ENCODE measurements around the gene PDCD2L.
"Not testable (repeated sequence)": the region's sequence is repeated elsewhere in the genome, so short reads cannot be mapped to it uniquely, and the experiment has no call there.

Gene PDCD2L

GRCh38 chr19:34404109-34404909 lies at the start of gene PDCD2L:
Gene PDCD2L (plus strand): TSS chr19:34404399. CDS start chr19:34404431, 32 bp downstream.
- peak; percentile 55 to 83 for DNase-seq

GRCh38 chr19:34355201-34355600 lies 49.0 kb upstream of the PDCD2L start:
- DNase-seq, result no peak

DNA sequence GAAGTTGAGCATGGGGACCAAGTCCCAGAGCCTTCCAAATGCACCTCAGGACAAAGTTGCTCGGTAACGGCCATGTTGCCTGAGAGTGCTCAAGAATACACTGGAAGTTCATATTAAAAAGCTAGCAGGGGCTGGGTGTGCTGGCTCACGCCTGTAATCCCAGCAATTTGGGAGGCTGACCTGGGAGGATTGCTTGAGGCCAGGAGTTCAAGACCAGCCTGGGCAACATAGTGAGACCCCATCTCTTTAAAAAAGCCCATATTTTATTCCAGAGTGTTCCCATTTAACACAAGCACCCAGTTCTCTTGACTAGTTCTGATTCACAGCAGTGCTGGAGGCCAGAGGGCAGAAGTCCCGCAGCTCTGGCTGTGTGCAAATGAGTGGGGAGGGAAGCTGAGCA lies 47.3 kb upstream of the PDCD2L start:
- DNase-seq, result no peak

GRCh38 chr19:34357431-34357830 lies 46.8 kb upstream of the PDCD2L start:
- DNase-seq, result no peak

DNA sequence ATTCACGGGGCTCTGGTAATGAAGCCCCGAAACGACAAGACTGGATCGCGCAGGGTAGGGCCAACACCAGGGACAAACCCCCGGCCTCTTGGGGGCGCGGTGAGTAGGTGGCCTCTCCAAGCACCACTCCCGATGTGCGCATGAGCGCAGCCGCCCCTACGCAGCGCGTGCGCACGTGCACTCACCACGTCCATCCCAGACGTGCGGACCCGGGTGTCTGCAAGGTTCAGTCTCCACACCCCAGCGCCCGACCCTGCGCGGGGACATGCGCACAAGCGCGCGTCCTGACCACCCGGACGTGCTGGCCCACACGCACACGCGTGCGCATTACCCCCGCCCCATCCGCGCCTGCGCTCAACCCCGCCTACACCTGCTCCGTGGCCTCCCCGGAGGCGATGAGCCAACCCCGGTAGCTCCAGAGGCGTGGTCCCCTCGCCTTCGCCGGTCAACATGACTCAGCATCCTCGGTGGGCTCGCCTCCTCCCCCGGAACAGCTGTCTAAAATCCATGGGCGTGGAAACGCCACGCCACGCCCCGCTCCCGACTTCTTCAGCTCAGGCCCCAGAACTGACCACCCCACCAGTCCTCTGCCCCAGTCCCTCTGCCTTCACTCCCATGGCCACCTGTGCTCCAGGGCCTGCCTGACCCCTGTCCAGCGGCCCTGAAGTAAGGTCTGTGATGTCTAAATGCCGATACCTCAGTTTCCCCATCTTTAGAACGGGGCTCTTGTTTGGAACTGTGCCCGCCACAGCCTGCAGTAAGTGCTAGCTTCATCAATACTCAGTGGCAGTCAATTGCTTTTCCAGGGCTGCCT lies 44.9 kb upstream of the PDCD2L start:
- DNase-seq, result peak; percentile 83 to 89

- no peak for DNase-seq
Observed at GRCh38 chr19:34359954-34360315, 44.3 kb upstream of the PDCD2L start.

- no peak for DNase-seq
Observed at GRCh38 chr19:34360354-34360909, 43.8 kb upstream of the PDCD2L start.

DNA sequence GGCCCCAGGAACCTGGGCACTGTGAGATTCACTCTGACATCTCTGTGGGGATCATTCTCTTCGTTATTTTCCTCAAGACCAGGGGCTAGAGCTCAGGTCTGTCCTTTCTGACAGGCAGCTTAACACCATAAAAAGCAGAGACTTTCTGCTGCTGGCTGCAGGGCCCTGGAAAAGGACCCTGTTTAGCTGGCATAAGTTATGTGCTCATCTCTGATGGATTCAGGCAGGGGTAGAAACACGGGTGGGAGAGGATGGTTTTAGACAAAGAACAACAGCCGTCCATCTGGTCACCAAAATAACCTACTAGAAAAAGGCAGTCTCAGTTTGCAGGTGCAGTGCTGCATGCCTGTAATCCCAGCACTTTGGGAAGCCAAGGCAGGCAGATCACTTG lies 41.5 kb upstream of the PDCD2L start:
- DNase-seq, result no peak

GRCh38 chr19:34363094-34363493 lies 41.1 kb upstream of the PDCD2L start:
- no peak for DNase-seq

- DNase-seq, result no peak
Observed at GRCh38 chr19:34363930-34364329, 40.3 kb upstream of the PDCD2L start.

DNA sequence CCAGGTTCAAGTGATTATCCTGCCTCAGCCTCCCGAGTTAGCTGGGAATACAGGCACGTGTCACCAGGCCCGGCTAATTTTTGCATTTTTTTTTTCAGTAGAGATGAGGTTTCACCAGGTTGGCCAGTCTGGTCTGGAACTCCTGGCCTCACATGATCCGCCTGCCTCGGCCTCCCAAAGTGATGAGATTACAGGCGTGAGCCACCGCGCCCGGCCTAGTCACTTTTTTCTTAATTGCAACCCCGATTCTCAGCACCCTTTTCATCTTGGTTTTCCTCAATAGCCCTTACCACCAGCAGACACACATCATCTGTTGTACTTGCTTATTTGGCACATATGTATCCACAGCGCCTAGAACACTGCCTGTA lies 39.8 kb upstream of the PDCD2L start:
- no peak for DNase-seq

DNA sequence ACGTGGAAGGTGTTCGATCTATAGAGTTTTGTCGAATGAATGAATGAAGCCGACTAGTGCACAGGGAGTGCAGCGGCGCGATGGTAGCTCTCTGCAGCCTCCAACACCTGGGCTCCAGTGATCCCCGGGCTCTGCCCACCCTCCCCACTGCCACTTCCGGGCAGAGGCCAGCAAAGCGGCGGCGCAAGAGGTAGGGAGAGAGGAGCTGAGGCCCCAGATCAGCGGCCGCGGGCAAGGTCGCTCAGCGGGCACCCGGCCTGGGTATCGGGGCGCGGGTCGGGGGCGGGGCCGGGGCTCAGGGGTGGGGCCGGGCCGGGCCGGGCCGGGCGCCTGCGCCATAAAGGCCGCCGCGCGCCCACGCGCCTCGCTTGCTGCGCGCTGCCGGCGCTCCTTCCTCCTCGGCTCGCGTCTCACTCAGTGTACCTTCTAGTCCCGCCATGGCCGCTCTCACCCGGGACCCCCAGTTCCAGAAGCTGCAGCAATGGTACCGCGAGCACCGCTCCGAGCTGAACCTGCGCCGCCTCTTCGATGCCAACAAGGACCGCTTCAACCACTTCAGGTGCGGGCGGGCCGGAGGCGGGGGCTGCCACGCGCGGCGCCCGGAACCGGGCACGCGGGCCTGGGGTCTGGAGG lies 39.3 kb upstream of the PDCD2L start, which contains the start of gene GPI:
TSS of gene GPI (plus strand) at position 367 of the 633 bp plus-strand sequence. CDS start at position 438, 71 bp downstream.
- peak; percentile 36 to 55 for DNase-seq

GRCh38 chr19:34365463-34366401 lies 38.5 kb upstream of the PDCD2L start:
- DNase-seq, result no peak

GRCh38 chr19:34366738-34367623 lies 37.2 kb upstream of the PDCD2L start:
- no peak for DNase-seq

GRCh38 chr19:34367624-34367957 lies 36.6 kb upstream of the PDCD2L start:
- DNase-seq, result no peak

DNA sequence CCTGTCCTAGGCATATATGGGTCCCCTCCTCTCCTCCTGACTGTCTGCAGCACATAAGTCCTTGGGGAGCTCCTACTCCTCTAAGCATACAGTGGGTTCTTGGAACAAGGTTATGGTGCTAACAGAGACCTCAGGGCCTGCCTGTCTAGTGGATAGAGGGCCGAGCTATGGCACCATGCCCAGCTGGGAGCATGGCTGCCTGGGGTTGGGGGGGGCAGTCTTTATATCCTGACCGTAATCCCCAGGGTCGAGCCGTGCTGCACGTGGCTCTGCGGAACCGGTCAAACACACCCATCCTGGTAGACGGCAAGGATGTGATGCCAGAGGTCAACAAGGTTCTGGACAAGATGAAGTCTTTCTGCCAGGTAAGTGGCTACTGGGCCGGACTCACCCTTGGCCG lies 35.9 kb upstream of the PDCD2L start:
- no peak for DNase-seq

DNA sequence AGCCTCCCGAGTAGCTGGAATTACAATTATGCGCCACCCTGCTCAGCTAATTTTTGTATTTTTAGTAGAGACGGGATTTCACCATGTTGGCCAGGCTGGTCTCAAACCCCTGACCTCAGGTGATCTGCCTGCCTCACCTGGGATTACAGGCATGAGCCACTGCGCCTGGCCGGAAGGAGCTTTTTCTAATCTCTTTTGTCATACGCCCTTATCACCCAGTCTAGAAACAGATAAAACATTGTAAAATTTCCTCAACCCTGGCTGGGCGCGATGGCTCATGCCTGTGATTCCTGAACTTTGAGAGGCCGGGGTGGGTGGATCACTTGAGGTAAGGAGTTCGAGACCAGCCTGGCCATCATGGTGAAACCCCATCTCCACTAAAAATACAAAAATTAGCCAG lies 35.0 kb upstream of the PDCD2L start:
- DNase-seq, result not testable (repeated sequence)

DNA sequence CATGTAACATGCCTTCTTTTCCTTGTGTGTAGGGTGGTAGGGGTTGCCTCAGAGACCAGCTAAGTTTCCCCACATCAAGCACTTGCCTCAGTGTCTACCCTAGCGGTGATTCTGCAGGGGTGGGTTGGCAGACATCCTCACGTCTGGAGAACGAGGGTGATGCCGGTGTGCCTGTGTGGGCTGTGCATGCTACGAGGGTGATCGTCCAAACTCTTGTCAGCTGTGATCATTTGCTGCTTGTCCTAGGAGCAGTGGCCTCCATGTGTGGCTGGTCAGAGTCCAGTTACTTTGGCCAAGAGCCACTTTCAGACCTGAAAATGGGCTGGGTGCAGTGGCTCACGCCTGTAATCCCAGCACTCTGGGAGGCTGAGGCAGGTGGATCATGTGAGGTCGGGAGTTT lies 34.1 kb upstream of the PDCD2L start:
- DNase-seq, result no peak

- DNase-seq, result no peak
Observed at GRCh38 chr19:34370983-34371382, 33.2 kb upstream of the PDCD2L start.

DNA sequence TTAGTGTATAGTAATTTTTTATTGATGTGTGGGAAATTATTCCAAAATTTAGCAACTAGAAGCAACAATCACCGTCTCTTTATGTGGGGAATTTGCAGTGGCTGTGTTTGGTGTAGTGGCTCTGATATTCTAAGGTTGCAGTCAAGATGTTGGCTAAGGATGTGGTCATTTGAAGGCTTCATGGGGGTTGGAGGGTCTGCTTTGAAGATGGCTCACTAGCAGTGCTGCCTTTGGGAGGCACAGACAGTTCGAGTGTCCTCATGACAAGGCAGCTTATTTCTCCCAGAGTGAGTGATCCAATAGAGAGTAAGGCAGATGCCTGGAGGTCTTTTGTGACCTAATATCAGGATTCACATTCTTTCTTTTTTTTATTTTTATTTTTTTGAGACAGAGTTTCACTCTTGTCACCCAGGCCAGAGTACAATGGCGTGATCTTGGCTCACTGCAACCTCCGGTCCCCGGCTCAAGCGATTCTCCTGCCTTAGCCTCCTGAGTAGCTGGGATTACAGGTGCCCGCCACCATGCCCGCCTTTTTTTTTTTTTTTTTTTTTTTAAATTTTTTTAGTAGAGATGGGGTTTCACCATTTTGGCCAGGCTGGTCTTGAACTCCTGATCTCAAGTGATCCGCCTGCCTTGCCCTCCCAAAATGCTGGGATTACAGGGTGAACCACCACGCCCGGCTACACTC lies 30.5 kb upstream of the PDCD2L start:
- DNase-seq, result no peak

DNA sequence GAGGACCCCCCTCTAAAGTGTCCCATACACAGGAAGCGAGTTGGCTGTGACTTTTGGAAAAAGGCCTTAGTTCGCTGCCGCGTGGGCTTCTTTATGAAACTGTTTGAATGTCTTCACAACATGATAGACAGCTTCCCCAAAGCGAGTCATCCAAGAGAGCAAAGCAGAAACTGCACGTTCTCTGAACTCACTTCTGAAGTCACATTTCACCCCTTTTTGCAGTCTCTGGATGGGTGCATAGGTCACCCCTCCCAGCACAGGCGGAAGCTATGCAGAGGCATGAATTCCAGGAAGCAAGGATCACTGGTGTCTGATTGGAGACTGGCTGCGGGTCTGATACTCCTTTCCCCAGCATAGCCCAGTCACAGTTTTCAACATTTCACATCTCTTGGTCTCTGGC lies 28.6 kb upstream of the PDCD2L start:
- DNase-seq, result no peak
